ENCODE measurements around the gene RAP2A.

Gene RAP2A

DNA sequence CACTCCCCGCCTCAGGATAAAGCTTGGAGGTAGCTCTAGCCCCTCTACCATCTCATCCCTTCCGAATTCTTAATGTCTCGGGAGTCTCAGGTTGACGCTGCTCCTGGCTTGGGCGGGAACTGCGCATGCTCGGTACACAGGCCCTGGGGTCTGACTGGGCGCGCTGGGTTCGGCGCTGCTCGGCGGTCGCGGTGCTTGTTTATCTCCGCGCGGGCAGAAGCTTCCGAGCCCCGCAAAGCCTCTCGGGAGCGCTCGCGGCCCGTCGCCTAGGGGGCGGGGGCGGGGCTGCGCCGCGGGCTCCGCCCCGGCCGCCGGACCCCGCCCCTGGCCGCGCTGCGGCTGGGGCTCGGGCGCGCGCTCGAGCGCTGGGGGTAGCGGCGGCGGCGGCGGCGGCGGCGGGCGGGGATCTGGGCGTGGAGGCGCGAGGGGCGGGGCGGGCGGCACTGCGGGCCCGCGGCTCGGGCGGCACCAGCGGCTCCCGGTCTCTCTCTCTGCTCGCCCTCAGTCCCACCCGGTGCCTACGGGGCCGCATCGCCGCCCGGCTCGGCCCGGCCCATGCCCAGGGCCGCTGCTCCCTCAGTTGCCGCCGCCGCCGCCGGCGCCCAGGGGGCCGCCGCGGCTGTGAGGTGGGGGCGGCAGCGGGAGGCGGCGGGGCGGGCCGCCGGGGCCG is at the start of gene RAP2A:
RAP2A (plus strand) TSS at position 443 of the 670 bp plus-strand sequence. CDS start 302 bp downstream, outside the sequence.
- peak; percentile 84 for DNase-seq

- DNase-seq, result no peak
Measured at GRCh38 chr13:97384371-97384770, 49.6 kb upstream of the RAP2A start.

DNA sequence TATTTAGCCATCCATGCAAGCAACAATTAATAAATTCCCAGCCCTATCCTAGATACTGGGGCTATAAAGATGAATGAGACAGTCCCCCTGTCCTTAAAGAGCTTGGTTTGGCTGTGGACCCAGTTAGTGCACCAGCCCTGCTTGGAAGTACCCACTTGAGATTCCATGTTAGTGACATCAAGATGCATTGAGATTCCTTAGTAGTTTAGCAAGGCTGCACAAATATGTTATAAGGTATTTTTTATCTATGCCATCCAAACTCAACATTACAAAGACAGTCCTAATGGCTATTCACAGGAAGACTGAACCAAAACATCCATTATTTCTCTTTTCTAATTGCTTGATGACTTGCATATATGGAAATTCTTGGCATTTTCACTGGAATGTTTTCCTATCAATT is 48.8 kb upstream of the RAP2A start:
- no peak for DNase-seq

- DNase-seq, result no peak
Measured at GRCh38 chr13:97385854-97386253, 48.1 kb upstream of the RAP2A start.

DNA sequence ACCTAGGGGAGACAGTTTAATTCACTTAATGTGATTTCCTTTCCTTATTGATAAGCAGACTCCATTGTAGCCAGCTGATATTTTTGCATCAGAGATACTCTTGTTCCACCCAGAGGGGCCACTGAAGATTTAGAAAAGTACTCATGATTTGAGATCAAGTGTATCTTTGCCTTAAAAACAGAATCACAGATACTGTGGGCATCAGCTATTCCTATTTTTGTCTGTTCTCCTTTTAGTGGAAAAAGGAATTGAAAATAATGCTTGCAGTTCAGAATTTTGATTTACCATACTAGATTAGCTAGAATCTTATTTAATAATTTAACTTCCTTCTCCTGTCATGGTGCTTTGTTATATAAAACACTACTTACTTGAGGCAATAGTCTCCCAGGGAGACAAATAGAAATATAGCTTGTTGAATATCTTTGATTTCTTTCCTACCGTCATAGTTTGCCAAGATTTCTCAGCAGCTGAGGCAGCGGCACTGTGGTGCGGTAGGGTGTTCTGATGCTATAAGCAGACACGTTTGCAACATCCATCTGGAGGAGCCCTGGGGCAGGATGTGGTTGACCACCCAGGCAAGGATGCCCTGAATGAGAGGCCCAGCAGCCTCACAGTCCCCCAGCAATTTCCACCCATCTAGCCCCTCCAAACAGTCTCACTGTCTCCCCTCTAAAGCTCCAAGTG is 47.0 kb upstream of the RAP2A start:
- DNase-seq, result no peak

GRCh38 chr13:97387485-97387839 is 46.5 kb upstream of the RAP2A start:
- no peak for DNase-seq

DNA sequence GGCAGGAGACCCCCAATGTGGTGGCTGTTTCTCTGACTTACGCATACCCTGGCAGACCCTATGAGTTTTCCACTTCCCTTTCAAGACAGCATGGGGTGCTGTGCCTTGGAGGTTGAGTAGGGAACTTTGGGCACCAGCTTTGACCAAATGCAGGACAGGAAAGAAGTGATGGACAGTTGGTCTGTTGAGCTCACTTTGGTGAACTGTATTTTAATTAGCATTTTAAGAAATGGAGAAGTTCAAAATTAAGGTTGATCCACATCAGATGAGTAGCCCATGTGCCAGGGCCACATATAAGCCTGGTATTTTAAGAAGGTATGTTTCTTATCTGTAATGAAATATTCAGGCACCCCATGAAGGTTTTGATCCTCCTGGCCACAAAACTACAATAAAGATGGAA is 46.1 kb upstream of the RAP2A start:
- DNase-seq, result no peak

- DNase-seq, result no peak
Measured at GRCh38 chr13:97388373-97388772, 45.6 kb upstream of the RAP2A start.

- no peak for DNase-seq
Measured at GRCh38 chr13:97390941-97391600, 42.9 kb upstream of the RAP2A start.

- DNase-seq, result no peak
Measured at GRCh38 chr13:97392020-97392419, 41.9 kb upstream of the RAP2A start.

GRCh38 chr13:97394542-97394941 is 39.4 kb upstream of the RAP2A start:
- no peak for DNase-seq

DNA sequence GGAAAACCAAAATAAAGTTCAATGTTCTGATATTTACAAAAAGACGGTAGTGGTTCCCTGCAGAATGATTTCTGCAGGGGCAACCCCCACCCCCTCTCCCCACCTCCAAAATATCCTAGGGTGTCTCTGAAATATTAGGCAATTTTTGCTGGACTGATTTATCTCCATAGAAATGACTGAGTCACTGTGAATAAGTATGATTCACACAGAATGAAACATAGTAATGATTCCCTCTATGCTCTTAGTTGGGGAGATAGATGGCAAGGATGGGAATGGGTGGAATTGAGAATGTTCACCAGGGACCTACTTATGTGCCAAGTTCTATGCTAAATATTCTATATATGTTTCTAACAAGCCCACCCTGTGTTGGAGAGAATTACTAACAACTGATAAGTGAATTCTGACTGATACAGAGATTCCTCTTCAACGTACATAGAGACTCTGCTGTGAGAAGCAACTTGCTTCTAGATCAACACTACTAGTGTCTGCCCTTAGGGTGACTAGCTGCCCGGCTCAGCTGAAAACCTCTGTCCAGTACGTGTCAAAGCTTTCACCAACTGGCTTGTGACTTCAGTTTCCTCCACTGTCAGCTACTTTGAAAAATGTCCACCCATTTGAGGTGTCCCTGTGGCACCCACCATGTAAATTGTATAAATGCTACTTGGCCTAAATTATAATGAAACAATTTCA is 38.4 kb upstream of the RAP2A start:
- no peak for DNase-seq

GRCh38 chr13:97397267-97397666 is 36.7 kb upstream of the RAP2A start:
- no peak for DNase-seq

DNA sequence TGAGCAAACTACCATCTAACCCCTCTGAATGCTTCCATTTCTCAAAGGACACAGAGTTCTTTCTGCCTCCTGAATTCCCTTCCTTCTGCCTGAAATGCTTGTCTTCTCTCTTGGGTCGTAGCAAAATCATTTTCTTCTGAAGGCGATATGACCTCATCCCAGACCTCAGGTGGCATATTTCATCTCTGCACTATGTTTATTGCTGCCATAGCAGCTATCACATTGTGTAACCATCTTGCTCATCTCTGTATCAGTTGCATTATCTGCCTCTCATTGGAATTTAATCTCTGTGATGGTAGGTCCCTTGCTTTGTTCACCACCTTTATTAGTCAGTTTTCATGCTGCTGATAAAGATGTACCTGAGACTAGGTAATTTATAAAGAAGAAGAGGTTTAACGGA is 32.5 kb upstream of the RAP2A start:
- no peak for DNase-seq

GRCh38 chr13:97403893-97404750 is 29.8 kb upstream of the RAP2A start:
- no peak for DNase-seq

DNA sequence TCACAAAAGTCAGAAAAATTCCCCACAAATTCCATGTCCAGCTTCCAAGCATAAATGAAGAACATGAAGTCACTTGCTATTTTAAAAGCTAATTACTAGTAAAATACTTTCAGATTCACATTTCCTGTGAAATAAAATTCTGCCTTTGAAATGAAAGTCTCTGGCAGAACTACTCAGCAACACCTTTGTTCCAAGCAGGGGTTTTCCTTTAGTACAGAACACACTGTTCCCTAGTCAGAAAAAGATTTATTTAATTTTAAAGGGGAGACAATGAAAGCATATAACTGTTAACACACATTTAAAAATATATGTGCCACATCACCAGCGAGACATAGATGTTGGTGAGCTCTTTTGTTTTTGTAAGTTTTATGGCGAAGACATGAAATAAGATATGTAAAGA is 26.4 kb upstream of the RAP2A start:
- DNase-seq, result no peak

DNA sequence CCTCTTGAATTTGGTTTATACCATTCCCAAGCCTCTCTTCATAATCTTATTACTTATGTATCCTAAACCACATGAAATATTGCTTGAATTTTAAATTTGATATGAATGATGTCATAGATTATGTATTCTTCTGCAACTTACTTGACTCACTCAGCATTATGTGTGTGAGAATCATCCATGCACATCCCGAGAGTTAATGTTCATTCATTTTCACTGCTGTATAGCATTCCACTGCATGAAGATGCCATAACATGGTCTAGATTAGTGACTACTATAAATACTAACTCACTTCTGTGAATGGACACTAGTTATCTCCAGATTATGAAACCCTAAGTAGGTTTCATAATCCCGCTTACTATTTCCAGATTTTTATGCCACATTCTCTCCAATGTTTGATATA is 25.0 kb upstream of the RAP2A start:
- DNase-seq, result no peak

GRCh38 chr13:97411984-97412383 is 22.0 kb upstream of the RAP2A start:
- no peak for DNase-seq

DNA sequence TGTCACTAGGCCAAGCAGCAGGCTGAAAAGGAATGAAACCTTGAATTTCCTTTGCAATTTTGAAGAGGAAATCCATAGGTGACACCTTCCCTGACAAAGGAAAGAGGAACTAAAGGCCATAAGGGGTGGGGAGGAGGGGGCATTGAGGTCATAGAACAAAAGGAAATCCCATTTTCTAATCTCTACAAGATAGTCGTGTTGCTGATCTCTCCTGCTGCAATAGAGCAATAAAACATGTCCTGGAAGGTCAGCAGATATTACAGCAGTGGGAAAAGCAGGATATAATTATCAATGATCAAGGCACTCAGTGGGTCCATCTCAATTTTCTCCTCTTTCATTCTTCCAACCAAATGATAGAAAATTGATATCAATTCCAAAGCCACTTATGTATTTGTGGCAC is 20.3 kb upstream of the RAP2A start:
- DNase-seq, result no peak

GRCh38 chr13:97414392-97414791 is 19.6 kb upstream of the RAP2A start:
- no peak for DNase-seq

DNA sequence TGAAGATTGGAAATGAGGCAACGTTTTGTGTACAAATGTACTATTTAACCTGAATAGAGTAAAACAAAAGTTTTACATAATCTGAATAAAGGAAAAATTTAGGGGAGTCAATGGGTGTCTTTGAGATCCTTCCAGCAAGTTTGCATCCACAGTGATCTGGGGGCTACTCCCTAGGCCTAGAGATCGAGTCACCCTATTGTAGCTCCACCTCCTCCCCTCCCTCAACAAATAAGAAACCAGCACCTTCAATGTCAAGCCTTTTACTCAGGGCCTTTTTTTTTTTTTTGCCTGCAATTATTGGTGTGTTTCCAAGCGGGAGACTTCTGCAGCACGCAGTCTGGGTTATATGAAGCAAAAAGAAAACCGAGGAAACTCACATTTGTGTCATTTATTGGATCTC is 16.3 kb upstream of the RAP2A start:
- DNase-seq, result no peak

- DNase-seq, result no peak
Measured at GRCh38 chr13:97422118-97423054, 11.6 kb upstream of the RAP2A start.
